Glutamatergic neuron (in vitro differentiated cells): ENCODE results near the gene PPP2R5C. TPM values are rescaled to one million over a fixed set of nuclear protein-coding genes. Genes with fewer than 3 reads are reported as not detected.
A peak's percentile ranks its signal among the peaks of the same experiment; 100 is the strongest.

ENCODE experiments used
- DNase-seq: peaks from one replicate; pipeline ENCODE4 v3.0.0; 2022
- H3K27ac Mint-ChIP-seq: one replicate; pipeline ENCODE4 v1.8.0; 2020; ENCODE audit warnings: mild to moderate bottlenecking, mixed read lengths, inconsistent platforms; ENCODE audit not compliant: unreplicated experiment
- H3K27me3 Mint-ChIP-seq: one replicate; pipeline ENCODE4 v1.8.0; 2020; ENCODE audit warnings: mild to moderate bottlenecking, moderate library complexity, mixed read lengths, inconsistent platforms; ENCODE audit not compliant: unreplicated experiment
- H3K36me3 Mint-ChIP-seq: one replicate; pipeline ENCODE4 v1.8.0; 2020; ENCODE audit warnings: mild to moderate bottlenecking, mixed read lengths, inconsistent platforms; ENCODE audit not compliant: unreplicated experiment
- H3K4me1 Mint-ChIP-seq: one replicate; pipeline ENCODE4 v1.8.0; 2020; ENCODE audit warnings: mild to moderate bottlenecking, low read depth, mixed read lengths, inconsistent platforms; ENCODE audit not compliant: unreplicated experiment
- H3K4me3 Mint-ChIP-seq: one replicate; pipeline ENCODE4 v1.8.0; 2020; ENCODE audit warnings: mild to moderate bottlenecking, mixed read lengths, inconsistent platforms; ENCODE audit not compliant: unreplicated experiment
- H3K9me3 Mint-ChIP-seq: one replicate; pipeline ENCODE4 v1.8.0; 2020; ENCODE audit warnings: mild to moderate bottlenecking, moderate library complexity, mixed read lengths, inconsistent platforms; ENCODE audit not compliant: unreplicated experiment
- total RNA-seq: library from RNA; stranded (reverse); fragmentation: NEBNext Ultra II Directional; extraction: Animal tissue kit (Norgen Biotek cat#: 25700); gene quantifications from one replicate; pipeline ENCODE4 v1.2.1, GENCODE V29; 2021; ENCODE audit not compliant: unreplicated experiment
- TF ChIP-seq, protein P1 (sequence below): fragments of 200-600 bp; sonication (generic); IDR thresholded peaks from one replicate; pipeline ENCODE4 v1.5.0; 2021; ENCODE audit not compliant: partially characterized antibody, unreplicated experiment

The PPP2R5C gene
- total RNA-seq, 1 donor from 2014 or later = 116 TPM

DNA sequence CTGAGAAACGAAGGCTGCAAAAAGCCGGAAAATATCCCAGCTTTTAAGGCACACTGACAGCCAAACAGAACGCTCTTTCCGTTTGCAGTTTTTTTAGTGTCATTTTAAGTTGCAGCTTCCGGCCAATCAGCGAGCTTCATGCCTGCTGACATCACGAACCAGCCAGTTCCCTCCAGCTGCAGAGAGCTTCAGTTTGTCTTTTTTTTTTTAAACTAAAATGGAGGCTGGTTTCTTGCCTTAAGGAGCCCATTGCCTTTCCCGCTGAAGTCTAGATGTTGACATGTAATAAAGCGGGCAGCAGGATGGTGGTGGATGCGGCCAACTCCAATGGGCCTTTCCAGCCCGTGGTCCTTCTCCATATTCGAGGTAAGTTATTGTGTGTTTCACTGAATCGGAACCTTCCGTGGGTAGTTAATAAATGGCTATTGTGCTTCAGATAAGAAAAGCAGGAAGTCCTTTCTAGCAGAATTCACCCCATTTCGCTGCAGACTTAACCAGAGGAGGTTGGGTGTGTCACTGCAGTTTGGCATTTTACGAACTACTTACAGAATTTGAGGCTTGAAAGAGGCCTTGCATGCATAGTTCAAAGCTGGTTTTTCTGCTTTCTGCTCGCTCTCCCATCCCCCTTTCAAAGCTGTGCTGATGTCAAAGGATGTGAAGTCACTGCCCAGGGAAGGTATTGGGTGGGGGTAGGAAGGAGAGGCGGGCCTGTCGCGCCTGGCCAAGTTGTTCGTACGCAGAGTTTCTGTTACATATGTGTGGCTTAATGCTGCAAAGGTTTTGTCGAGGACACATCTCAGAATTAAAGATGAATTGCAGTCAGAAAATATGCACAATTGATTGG, 48.4 kb downstream of the PPP2R5C start:
- Mint-ChIP-seq H3K9me3 (peaks cover 3% of the 10 kb centered on the region), H3K27ac (peak overlapping the region; percentile 99), H3K36me3 (no peaks in the 10 kb centered on the region), H3K4me1 (peaks cover 30% of the 10 kb centered on the region), H3K4me3 (peak overlapping the region; percentile 96), H3K27me3 (peaks cover 7% of the 10 kb centered on the region)
- peak; percentile 69 for DNase-seq
- TF ChIP-seq, protein P1, sequence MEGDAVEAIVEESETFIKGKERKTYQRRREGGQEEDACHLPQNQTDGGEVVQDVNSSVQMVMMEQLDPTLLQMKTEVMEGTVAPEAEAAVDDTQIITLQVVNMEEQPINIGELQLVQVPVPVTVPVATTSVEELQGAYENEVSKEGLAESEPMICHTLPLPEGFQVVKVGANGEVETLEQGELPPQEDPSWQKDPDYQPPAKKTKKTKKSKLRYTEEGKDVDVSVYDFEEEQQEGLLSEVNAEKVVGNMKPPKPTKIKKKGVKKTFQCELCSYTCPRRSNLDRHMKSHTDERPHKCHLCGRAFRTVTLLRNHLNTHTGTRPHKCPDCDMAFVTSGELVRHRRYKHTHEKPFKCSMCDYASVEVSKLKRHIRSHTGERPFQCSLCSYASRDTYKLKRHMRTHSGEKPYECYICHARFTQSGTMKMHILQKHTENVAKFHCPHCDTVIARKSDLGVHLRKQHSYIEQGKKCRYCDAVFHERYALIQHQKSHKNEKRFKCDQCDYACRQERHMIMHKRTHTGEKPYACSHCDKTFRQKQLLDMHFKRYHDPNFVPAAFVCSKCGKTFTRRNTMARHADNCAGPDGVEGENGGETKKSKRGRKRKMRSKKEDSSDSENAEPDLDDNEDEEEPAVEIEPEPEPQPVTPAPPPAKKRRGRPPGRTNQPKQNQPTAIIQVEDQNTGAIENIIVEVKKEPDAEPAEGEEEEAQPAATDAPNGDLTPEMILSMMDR = no peak

DNA sequence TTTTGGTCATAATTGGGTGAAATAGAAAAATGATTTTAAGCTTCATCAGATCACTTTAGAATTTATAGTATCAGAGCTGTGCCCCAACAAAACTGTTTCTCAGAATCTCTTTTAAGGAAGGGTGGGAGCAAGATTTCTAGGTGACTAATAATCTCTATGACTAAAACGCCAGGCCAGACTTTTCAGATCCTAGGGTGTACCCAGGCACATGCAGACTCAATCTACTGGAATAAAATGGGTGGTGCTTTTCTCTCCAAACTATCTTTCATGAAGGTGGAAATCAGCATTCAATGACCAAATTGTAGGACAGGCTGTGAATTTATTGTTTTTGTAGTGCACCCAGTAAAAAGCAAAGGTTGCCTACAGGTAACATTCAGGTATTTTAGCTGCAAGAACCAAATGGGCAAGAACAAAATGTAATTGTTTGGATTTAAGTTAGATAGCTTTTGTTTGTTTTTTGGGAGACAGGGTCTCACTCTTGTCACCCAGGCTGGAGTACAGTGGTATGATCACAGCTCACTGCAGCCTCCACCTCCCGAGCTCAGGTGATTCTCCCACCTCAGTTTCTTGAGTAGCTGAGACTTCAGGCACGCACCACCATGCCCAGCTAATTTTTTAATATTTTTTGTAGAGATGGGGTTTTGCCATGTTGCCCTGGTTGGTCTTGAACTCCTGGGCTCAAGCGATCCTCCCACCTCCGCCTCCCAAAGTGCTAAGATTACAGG, 49.5 kb downstream of the PPP2R5C start:
- H3K4me1 Mint-ChIP-seq = peaks cover 30% of the 10 kb centered on the region

DNA sequence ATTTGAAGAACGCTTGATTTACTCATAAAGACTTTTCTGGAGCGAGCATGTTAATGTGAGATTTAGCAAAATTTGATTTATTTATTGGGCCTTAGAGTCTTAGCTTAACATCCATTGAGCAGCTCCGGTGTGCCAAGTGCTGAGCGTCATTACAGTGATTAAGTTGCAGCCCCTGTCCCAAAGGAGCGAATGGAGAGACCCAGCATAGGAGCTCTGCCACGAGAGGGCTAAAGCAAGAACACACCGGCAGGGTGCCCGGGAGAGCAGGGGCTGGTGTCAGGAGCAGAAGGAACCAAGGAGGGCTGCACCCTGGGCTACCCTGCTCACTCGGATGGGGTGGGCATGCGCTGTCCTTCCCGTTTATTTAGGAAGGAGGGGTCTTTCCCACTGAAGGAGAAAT, 50.6 kb downstream of the PPP2R5C start:
- H3K9me3 Mint-ChIP-seq = peaks cover 3% of the 10 kb centered on the region
- no peak for DNase-seq
- H3K4me1 Mint-ChIP-seq = peaks cover 28% of the 10 kb centered on the region
- TF ChIP-seq, protein P1 = no peak
- no peak overlapping the region for H3K27ac Mint-ChIP-seq
- peaks cover 7% of the 10 kb centered on the region for H3K27me3 Mint-ChIP-seq
- peak overlapping the region; percentile 69 for H3K4me3 Mint-ChIP-seq
- H3K36me3 Mint-ChIP-seq = no peaks in the 10 kb centered on the region

More for the DNA sequence above, 49.5 kb downstream of the PPP2R5C start:
- H3K27me3 Mint-ChIP-seq = peaks cover 7% of the 10 kb centered on the region
- TF ChIP-seq, protein P1 = no peak
- DNase-seq = no peak
- H3K9me3 Mint-ChIP-seq = peaks cover 3% of the 10 kb centered on the region
- peak overlapping the region; percentile 96 for H3K4me3 Mint-ChIP-seq
- no peaks in the 10 kb centered on the region for H3K36me3 Mint-ChIP-seq
- no peak overlapping the region for H3K27ac Mint-ChIP-seq

DNA sequence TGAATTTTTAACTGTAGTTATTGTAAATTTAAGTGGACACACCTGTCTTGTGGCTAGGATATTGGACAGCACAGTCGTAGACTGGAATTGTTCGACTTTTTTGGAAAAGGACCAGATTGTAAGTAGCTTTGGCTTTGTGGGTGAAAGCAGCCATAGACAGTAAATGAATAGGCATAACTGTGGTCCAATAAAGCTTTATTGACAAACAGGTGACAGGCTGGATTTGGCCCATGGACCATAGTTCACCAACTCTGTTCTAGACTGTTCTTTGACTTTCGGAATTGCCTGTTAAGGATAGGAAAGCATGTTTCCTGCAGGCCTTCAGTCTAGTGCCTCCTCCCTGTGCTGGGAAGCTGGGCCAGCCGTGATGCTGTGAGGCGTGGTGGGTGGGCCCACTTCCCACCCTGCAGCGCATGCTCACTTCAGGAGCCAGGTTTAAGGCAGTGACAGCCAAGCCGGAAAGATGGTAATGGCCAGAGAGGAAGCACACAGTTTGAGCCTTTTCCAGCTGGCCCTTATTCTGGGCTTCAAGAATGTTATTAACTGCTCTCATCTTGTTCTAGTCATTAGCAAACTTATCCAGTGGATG, 51.8 kb downstream of the PPP2R5C start:
- Mint-ChIP-seq H3K27me3 (peaks cover 9% of the 10 kb centered on the region), H3K36me3 (no peaks in the 10 kb centered on the region), H3K9me3 (peaks cover 3% of the 10 kb centered on the region), H3K4me3 (no peak overlapping the region), H3K4me1 (peaks cover 22% of the 10 kb centered on the region), H3K27ac (no peak overlapping the region)
- TF ChIP-seq, protein P1 = no peak
- no peak for DNase-seq

DNA sequence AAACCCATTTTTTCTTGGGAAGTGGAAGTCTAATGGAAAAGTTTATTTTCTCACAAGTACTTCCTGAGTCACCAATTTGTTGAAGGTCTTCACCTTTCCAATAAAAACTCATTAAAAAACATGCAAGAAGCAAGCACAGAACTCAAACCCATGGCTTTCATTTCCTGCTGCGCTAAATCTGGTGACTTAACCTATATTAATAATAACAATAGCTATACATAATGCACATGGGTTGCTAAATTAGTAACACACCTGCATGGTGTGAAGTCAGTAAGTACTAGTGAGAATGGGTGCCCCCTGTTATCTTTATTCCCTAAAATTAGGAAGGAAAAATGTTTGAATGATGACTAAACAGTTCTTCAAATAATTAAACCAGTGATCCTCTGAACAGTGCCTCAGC, 52.3 kb downstream of the PPP2R5C start:
- Mint-ChIP-seq H3K9me3 (peaks cover 3% of the 10 kb centered on the region), H3K27me3 (peaks cover 9% of the 10 kb centered on the region), H3K36me3 (no peaks in the 10 kb centered on the region), H3K27ac (no peak overlapping the region), H3K4me1 (peaks cover 22% of the 10 kb centered on the region), H3K4me3 (no peak overlapping the region)
- TF ChIP-seq, protein P1 = no peak
- no peak for DNase-seq
